Activated naive CD8-positive, alpha-beta T cell treated with anti-CD3 and anti-CD28 coated beads, Interleukin-2, amount 50 U/mL, for 24 hours (primary cell): Measurements from ENCODE around the gene NRXN3.

Experiments used
- ATAC-seq: fragments of 150-1000 bp; cut with Tn5 transposase; one replicate; pipeline ENCODE4 v1.10.0; 2021
- DNase-seq: peaks from one replicate; pipeline ENCODE4 v3.0.0; 2021
- H3K27ac Mint-ChIP-seq: one replicate; pipeline ENCODE4 v1.8.0; 2021; ENCODE audit warnings: mild to moderate bottlenecking, mixed read lengths
- H3K27me3 Mint-ChIP-seq: one replicate; pipeline ENCODE4 v1.8.0; 2021; ENCODE audit warnings: mixed read lengths
- H3K36me3 Mint-ChIP-seq: one replicate; pipeline ENCODE4 v1.8.0; 2021; ENCODE audit warnings: low read depth, mixed read lengths
- H3K4me1 Mint-ChIP-seq: one replicate; pipeline ENCODE4 v1.8.0; 2021; ENCODE audit warnings: mixed read lengths
- H3K4me3 Mint-ChIP-seq: one replicate; pipeline ENCODE4 v1.8.0; 2021; ENCODE audit warnings: mild to moderate bottlenecking, moderate library complexity, mixed read lengths
- H3K9me3 Mint-ChIP-seq: one replicate; pipeline ENCODE4 v1.8.0; 2021; ENCODE audit warnings: mixed read lengths

The NRXN3 gene

GRCh38 chr14:79698298-79698711, 1528.1 kb downstream of the NRXN3 start:
- ATAC-seq (no peak), DNase-seq (no peak)
- no peaks in the 10 kb centered on the region for H3K4me1 Mint-ChIP-seq
- H3K27ac Mint-ChIP-seq = no peak overlapping the region
- no peaks in the 10 kb centered on the region for H3K9me3 Mint-ChIP-seq
- H3K4me3 Mint-ChIP-seq = no peak overlapping the region
- no peaks in the 10 kb centered on the region for H3K36me3 Mint-ChIP-seq
- H3K27me3 Mint-ChIP-seq = no peaks in the 10 kb centered on the region

GRCh38 chr14:79699206-79699605, 1529.0 kb downstream of the NRXN3 start:
- Mint-ChIP-seq H3K27ac (no peak overlapping the region), H3K9me3 (no peaks in the 10 kb centered on the region), H3K27me3 (no peaks in the 10 kb centered on the region), H3K4me1 (no peaks in the 10 kb centered on the region), H3K4me3 (no peak overlapping the region), H3K36me3 (no peaks in the 10 kb centered on the region)
- ATAC-seq = no peak
- DNase-seq = no peak

GRCh38 chr14:79701371-79701770, 1531.2 kb downstream of the NRXN3 start:
- Mint-ChIP-seq H3K27me3 (no peaks in the 10 kb centered on the region), H3K9me3 (no peaks in the 10 kb centered on the region), H3K36me3 (no peaks in the 10 kb centered on the region), H3K27ac (no peak overlapping the region), H3K4me3 (no peak overlapping the region), H3K4me1 (no peaks in the 10 kb centered on the region)
- no peak for DNase-seq
- no peak for ATAC-seq

GRCh38 chr14:79702197-79702596, 1532.0 kb downstream of the NRXN3 start:
- Mint-ChIP-seq H3K9me3 (no peaks in the 10 kb centered on the region), H3K4me3 (no peak overlapping the region), H3K36me3 (no peaks in the 10 kb centered on the region), H3K27ac (no peak overlapping the region), H3K27me3 (no peaks in the 10 kb centered on the region), H3K4me1 (no peaks in the 10 kb centered on the region)
- ATAC-seq (no peak), DNase-seq (no peak)

- Mint-ChIP-seq H3K27ac (no peak overlapping the region), H3K9me3 (no peaks in the 10 kb centered on the region), H3K4me1 (no peaks in the 10 kb centered on the region), H3K36me3 (no peaks in the 10 kb centered on the region), H3K27me3 (no peaks in the 10 kb centered on the region), H3K4me3 (no peak overlapping the region)
- ATAC-seq (no peak), DNase-seq (no peak)
Measured at GRCh38 chr14:79703209-79703608, 1533.0 kb downstream of the NRXN3 start.

GRCh38 chr14:79704041-79704807, 1534.1 kb downstream of the NRXN3 start:
- no peaks in the 10 kb centered on the region for H3K4me1 Mint-ChIP-seq
- ATAC-seq (no peak), DNase-seq (no peak)
- no peaks in the 10 kb centered on the region for H3K9me3 Mint-ChIP-seq
- no peaks in the 10 kb centered on the region for H3K27me3 Mint-ChIP-seq
- H3K4me3 Mint-ChIP-seq = no peak overlapping the region
- H3K27ac Mint-ChIP-seq = no peak overlapping the region
- H3K36me3 Mint-ChIP-seq = no peaks in the 10 kb centered on the region

DNA sequence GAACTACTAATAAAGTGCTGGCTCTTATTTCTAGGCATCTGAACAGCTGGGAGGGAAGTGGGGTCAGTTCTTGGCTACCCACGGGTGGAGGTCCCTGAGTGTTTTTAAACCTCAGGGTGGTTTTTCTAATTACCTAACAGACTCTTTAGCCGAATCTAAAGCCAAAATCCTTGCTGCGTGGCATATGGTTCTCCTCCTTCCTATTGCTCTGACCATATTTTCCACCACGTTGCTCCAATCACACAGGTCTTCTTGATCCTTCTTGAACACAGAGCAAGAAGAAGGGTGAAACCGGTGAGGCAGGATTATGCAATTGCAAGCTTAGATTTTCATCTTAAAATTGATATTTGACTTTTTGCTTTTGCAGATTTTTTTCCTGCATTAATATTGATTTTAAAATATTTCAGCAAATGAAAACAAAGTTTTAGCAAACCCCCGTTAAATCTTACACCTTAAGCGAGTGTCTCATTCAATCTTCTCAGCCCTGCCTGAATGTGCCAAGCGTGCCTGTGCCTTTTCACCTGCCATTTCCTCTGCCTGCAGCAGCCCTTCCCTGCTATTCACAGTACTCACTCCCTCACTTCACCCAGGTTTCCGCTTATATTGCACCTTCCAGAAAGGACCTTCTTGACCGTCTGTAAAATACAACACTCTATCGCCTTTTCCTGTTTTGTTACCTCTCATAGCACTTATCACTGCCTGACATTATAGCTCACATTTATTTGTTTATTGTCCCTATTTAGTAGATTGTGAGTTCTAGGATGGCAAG, 1535.1 kb downstream of the NRXN3 start:
- H3K4me1 Mint-ChIP-seq = no peaks in the 10 kb centered on the region
- no peak for DNase-seq
- no peak overlapping the region for H3K27ac Mint-ChIP-seq
- H3K9me3 Mint-ChIP-seq = no peaks in the 10 kb centered on the region
- no peaks in the 10 kb centered on the region for H3K27me3 Mint-ChIP-seq
- ATAC-seq = no peak
- no peak overlapping the region for H3K4me3 Mint-ChIP-seq
- no peaks in the 10 kb centered on the region for H3K36me3 Mint-ChIP-seq

DNA sequence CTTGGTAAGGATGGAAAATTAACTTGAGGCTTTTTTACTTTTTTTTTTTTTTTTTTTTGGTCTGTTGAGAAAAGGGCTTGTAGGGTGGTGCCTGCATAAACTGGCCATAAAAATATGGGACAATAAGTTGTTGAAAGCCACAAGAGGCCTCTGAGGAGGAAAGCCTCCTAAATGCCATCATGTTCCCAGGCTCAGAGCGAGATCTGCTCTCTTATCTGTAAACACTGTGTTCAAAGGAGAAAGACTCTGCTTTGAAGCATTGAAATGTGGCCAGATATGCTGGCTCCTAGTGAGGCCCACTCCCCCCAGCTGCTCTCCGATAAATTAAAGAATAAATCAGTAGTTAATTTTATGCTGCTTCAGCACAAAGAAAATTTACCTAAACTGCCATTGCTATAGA, 1536.2 kb downstream of the NRXN3 start:
- H3K27ac Mint-ChIP-seq = no peak overlapping the region
- no peaks in the 10 kb centered on the region for H3K4me1 Mint-ChIP-seq
- no peaks in the 10 kb centered on the region for H3K36me3 Mint-ChIP-seq
- ATAC-seq (no peak), DNase-seq (no peak)
- no peak overlapping the region for H3K4me3 Mint-ChIP-seq
- no peaks in the 10 kb centered on the region for H3K9me3 Mint-ChIP-seq
- H3K27me3 Mint-ChIP-seq = no peaks in the 10 kb centered on the region

GRCh38 chr14:79708426-79709388, 1538.5 kb downstream of the NRXN3 start:
- ATAC-seq (no peak), DNase-seq (no peak)
- peaks cover 6% of the 10 kb centered on the region for H3K9me3 Mint-ChIP-seq
- H3K36me3 Mint-ChIP-seq = no peaks in the 10 kb centered on the region
- no peaks in the 10 kb centered on the region for H3K4me1 Mint-ChIP-seq
- H3K4me3 Mint-ChIP-seq = no peak overlapping the region
- H3K27ac Mint-ChIP-seq = no peak overlapping the region
- no peaks in the 10 kb centered on the region for H3K27me3 Mint-ChIP-seq

DNA sequence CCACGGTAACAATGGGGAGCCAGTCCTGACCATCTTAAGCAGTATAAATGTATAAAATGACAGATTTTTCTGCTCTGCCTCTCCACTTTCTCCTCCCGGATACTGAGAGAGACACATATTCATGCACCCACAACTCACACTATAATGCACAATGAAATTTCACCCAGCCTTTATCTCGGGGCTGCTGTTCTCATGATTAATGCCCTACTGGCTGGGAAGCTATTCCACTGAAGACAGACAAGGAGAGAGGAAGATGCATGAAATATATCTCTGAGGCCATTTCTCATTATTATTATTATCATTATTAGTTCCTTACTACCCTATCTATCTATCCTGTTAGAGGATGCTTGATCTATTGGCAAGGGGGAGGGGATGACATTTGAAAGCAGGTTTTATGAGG, 1539.4 kb downstream of the NRXN3 start:
- Mint-ChIP-seq H3K36me3 (no peaks in the 10 kb centered on the region), H3K9me3 (peaks cover 6% of the 10 kb centered on the region), H3K4me3 (no peak overlapping the region), H3K27me3 (no peaks in the 10 kb centered on the region), H3K4me1 (no peaks in the 10 kb centered on the region), H3K27ac (no peak overlapping the region)
- no peak for DNase-seq
- ATAC-seq = no peak

- Mint-ChIP-seq H3K27me3 (no peaks in the 10 kb centered on the region), H3K27ac (no peak overlapping the region), H3K9me3 (peaks cover 6% of the 10 kb centered on the region), H3K4me1 (no peaks in the 10 kb centered on the region), H3K4me3 (no peak overlapping the region), H3K36me3 (no peaks in the 10 kb centered on the region)
- no peak for DNase-seq
- no peak for ATAC-seq
Measured at GRCh38 chr14:79712302-79712950, 1542.3 kb downstream of the NRXN3 start.

DNA sequence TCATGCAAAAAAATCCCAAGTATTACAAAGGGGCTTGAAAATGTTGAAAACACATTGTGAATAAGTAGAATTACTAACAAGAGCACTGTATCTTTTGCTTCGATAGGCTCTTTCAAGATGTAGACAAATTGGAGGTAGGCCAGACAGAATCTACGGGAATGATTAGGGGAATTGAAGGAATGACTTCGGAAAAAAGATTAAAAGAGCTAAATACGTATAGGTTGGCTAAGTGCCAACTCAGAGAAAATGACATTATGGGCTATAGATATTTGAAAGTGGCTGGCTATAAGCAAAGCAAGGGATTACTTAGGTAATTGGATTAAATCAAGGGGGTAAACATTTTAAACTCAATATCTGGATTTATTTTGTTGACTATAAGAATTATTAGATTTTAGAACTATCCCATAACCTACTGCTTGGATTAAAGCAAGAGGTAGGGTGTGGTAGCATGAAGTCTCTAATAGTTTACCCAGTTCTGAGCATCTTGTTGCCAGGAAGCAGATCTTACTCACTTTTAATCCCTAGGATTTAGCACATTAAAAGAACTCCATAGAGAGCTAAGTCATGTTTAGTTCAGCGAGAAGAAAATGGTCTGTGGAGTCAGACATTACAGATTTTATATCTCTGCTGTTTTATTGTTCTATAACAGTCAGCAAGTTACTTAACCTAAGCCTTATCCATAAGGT, 1551.4 kb downstream of the NRXN3 start:
- no peaks in the 10 kb centered on the region for H3K36me3 Mint-ChIP-seq
- peaks cover 2% of the 10 kb centered on the region for H3K27me3 Mint-ChIP-seq
- H3K9me3 Mint-ChIP-seq = peaks cover 9% of the 10 kb centered on the region
- H3K4me1 Mint-ChIP-seq = no peaks in the 10 kb centered on the region
- DNase-seq = no peak
- H3K4me3 Mint-ChIP-seq = no peak overlapping the region
- ATAC-seq = no peak
- no peak overlapping the region for H3K27ac Mint-ChIP-seq

- ATAC-seq = no peak
- Mint-ChIP-seq H3K27me3 (peaks cover 2% of the 10 kb centered on the region), H3K4me3 (no peak overlapping the region)
Measured at GRCh38 chr14:79724934-79725717, 1555.0 kb downstream of the NRXN3 start.

More at GRCh38 chr14:79724934-79725717, 1555.0 kb downstream of the NRXN3 start:
- no peak overlapping the region for H3K27ac Mint-ChIP-seq
- H3K4me1 Mint-ChIP-seq = no peaks in the 10 kb centered on the region
- DNase-seq = no peak
- peaks cover 13% of the 10 kb centered on the region for H3K9me3 Mint-ChIP-seq
- no peaks in the 10 kb centered on the region for H3K36me3 Mint-ChIP-seq
